ENCODE measurements around the gene CENPF. TPM values are rescaled to one million over a fixed set of nuclear protein-coding genes. Genes with fewer than 3 reads are reported as not detected.
"Not testable (repeated sequence)": the region's sequence is repeated elsewhere in the genome, so short reads cannot be mapped to it uniquely, and the experiment has no call there.

CENPF gene
- polyA plus RNA-seq, 5 donors: 49.4 to 134 (median 70.3) TPM

GRCh38 chr1:214658175-214658574 is 55.2 kb downstream of the CENPF start:
- DNase-seq: no peak

- DNase-seq: no peak
Measured at GRCh38 chr1:214658785-214659184, 55.8 kb downstream of the CENPF start.

DNA sequence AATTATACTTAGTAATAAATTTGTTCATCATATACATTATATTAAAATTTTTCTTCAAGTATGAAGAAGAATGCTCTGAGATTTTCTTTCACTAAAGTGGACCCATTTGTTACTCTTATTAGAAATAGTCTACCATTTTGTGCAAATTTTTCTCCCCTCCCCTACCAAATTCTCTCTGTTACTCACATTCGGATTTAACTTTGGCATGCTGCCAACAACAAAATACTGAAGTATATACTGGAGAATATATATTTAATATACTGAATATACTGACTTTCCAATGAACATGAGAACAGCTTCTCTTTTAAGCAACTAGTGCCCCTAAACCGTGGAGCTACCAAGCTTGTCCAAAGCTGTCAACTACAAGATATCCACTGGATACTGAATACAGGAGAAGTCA is 57.2 kb downstream of the CENPF start:
- no peak for DNase-seq

DNA sequence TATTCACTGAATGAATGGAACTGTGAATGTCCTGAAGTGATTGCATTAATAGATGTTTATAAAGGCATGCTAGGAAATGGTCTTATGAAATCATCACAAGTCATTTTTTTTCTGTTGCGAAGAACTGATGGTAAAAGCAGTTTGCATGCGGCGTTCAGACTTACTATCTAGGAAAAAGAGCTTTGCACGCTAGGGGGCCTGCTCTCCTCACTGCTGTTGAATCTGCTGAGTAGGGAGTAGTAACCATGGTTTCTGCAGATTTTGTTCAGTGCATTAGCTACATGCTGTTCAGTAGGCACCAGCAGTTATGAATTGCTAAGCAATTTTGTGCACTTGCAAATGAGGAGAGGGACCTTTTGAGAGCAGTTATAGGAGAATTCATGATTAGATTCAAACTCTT is 57.9 kb downstream of the CENPF start:
- DNase-seq: peak; percentile 66 to 80

- no peak for DNase-seq
Measured at GRCh38 chr1:214662223-214662785, 59.3 kb downstream of the CENPF start.

- no peak for DNase-seq
Measured at GRCh38 chr1:214664651-214665433, 61.8 kb downstream of the CENPF start.

GRCh38 chr1:214665606-214666110 is 62.7 kb downstream of the CENPF start:
- no peak for DNase-seq

GRCh38 chr1:214666674-214667073 is 63.7 kb downstream of the CENPF start:
- no peak for DNase-seq

GRCh38 chr1:214670098-214670497 is 67.1 kb downstream of the CENPF start:
- peak; percentile 59 to 65 for DNase-seq

DNA sequence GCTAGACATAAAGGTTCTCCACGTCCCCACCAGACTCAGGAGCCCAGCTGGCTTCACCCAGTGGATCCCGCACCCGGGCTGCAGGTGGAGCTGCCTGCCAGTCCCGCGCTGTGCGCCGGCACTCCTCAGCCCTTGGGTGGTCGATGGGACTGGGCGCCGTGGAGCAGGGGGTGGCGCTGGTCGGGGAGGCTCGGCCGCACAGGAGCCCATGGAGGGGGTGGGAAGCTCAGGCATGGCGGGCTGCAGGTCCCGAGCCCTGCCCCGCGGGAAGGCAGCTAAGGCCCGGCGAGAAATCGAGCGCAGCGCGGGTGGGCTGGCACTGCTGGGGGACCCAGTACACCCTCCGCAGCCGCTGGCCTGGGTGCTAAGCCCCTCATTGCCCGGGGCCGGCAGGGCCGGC is 70.0 kb downstream of the CENPF start:
- DNase-seq: not testable (repeated sequence)

- no peak for DNase-seq
Measured at GRCh38 chr1:214673576-214673975, 70.6 kb downstream of the CENPF start.

- not testable (repeated sequence) for DNase-seq
Measured at GRCh38 chr1:214675524-214675923, 72.5 kb downstream of the CENPF start.

- no peak for DNase-seq
Measured at GRCh38 chr1:214676747-214677146, 73.8 kb downstream of the CENPF start.

GRCh38 chr1:214677945-214678344 is 75.0 kb downstream of the CENPF start:
- DNase-seq: no peak

DNA sequence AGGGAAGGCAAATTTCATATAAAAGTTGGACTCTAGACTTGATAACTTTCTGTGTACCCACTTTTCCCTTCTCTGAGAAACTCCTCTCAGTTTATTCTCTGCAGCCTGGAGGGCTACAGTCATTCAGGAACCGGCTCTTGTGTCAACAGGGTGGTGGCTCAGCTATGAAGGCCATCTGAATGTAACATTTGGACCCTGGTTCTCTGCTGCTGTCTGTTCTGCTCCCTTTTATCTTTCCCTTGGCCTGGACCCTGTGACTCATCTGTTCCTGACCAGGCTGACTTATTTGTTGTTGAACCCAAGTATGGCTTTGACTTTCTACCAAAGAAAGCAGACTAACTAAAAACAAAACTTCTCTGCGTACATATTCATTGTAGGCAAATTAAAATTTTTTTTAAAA is 75.4 kb downstream of the CENPF start:
- DNase-seq: no peak

DNA sequence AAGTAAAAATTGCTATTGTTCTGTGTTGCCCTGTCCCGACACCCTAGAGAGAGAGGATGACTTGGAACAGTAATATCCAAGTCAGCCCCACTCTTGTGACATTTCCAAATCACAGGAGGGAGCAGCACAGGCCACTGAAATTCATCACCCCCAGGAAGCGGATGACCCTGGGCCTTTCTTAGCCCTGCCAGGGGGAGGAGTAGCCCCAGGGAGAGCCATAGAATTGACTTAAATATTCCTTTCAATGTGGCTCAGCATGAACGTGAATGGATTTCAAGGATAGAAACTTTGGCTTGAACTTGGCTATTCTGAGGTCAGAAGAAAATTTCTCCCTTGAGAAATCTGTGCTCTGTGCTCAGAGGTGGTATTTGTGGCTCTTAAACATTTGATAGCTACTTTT is 80.6 kb downstream of the CENPF start:
- DNase-seq: no peak

GRCh38 chr1:214685906-214686305 is 82.9 kb downstream of the CENPF start:
- DNase-seq: no peak

GRCh38 chr1:214686497-214686896 is 83.5 kb downstream of the CENPF start:
- no peak for DNase-seq

- DNase-seq: no peak
Measured at GRCh38 chr1:214688891-214689290, 85.9 kb downstream of the CENPF start.

GRCh38 chr1:214694769-214695168 is 91.8 kb downstream of the CENPF start:
- DNase-seq: no peak

- no peak for DNase-seq
Measured at GRCh38 chr1:214698559-214698958, 95.6 kb downstream of the CENPF start.

GRCh38 chr1:214700437-214700836 is 97.4 kb downstream of the CENPF start:
- DNase-seq: no peak

GRCh38 chr1:214702556-214702955 is 99.6 kb downstream of the CENPF start:
- no peak for DNase-seq

All from right lung (tissue), 5 donors.